Measurements from ENCODE around the gene MYADML2. TPM values are rescaled to one million over a fixed set of nuclear protein-coding genes. Genes with fewer than 3 reads are reported as not detected.

The MYADML2 gene
- total and polyA plus RNA-seq, 11 donors: 0.19 to 11.2 (median 3.9) TPM

- Histone ChIP-seq H3K4me1 (peaks cover 0 to 15% (median 7%) of the 10 kb centered on the region in 12 donors), H3K27me3 (peaks cover 0 to 19% (median 0%) of the 10 kb centered on the region in 9 donors), H3K9me3 (no peaks in the 10 kb centered on the region), H3K4me3 (no peak overlapping the region), H3K36me3 (peaks cover 0 to 69% (median 64%) of the 10 kb centered on the region in 9 donors), H3K27ac (no peak overlapping the region)
- TF ChIP-seq POLR2A (IDR thresholded peaks at IDR 0.05): no peak
- intact Hi-C loops (cut with DNase I): loop anchor here in 1 of 10 donors (5.0 kb wide), 1 partner anchor 52 kb away; no protein-coding TSS in a partner anchor
- peak in 1 of 5 donors; percentile 40 for DNase-seq
- ATAC-seq: no peak
- WGBS, 4 donors: 89 to 92% (median 91%) methylated on average over 9 of the region's 9 CpGs
Measured at GRCh38 chr17:81898885-81899284, 48.1 kb downstream of the MYADML2 start.

- Histone ChIP-seq H3K4me1 (peaks cover 0 to 15% (median 7%) of the 10 kb centered on the region in 12 donors), H3K36me3 (peaks cover 0 to 73% (median 64%) of the 10 kb centered on the region in 9 donors), H3K27me3 (peaks cover 0 to 19% (median 0%) of the 10 kb centered on the region in 9 donors), H3K9me3 (no peaks in the 10 kb centered on the region), H3K4me3 (no peak overlapping the region), H3K27ac (no peak overlapping the region)
- intact Hi-C loops (cut with DNase I): loop anchor here in 1 of 10 donors (5.0 kb wide), 1 partner anchor 51 kb away; no protein-coding TSS in a partner anchor
- DNase-seq: peak in 1 of 5 donors; percentile 41
- 87 to 90% (median 89%) methylated on average over 19 of the region's 19 CpGs for WGBS, 4 donors
- TF ChIP-seq, protein P1, sequence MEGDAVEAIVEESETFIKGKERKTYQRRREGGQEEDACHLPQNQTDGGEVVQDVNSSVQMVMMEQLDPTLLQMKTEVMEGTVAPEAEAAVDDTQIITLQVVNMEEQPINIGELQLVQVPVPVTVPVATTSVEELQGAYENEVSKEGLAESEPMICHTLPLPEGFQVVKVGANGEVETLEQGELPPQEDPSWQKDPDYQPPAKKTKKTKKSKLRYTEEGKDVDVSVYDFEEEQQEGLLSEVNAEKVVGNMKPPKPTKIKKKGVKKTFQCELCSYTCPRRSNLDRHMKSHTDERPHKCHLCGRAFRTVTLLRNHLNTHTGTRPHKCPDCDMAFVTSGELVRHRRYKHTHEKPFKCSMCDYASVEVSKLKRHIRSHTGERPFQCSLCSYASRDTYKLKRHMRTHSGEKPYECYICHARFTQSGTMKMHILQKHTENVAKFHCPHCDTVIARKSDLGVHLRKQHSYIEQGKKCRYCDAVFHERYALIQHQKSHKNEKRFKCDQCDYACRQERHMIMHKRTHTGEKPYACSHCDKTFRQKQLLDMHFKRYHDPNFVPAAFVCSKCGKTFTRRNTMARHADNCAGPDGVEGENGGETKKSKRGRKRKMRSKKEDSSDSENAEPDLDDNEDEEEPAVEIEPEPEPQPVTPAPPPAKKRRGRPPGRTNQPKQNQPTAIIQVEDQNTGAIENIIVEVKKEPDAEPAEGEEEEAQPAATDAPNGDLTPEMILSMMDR (IDR thresholded peaks at IDR 0.05): no peak
- no peak for TF ChIP-seq POLR2A (IDR thresholded peaks at IDR 0.05)
- no peak for ATAC-seq
Measured at GRCh38 chr17:81898029-81898866, 48.8 kb downstream of the MYADML2 start.

GRCh38 chr17:81895400-81895799, 51.6 kb downstream of the MYADML2 start:
- Histone ChIP-seq H3K36me3 (peaks cover 0 to 71% (median 63%) of the 10 kb centered on the region in 9 donors), H3K4me3 (no peak overlapping the region), H3K27me3 (no peaks in the 10 kb centered on the region), H3K4me1 (peaks cover 1 to 20% (median 11%) of the 10 kb centered on the region in 12 donors), H3K9me3 (no peaks in the 10 kb centered on the region), H3K27ac (no peak overlapping the region)
- TF ChIP-seq, protein P1 (IDR thresholded peaks at IDR 0.05): no peak
- no peak for TF ChIP-seq POLR2A (IDR thresholded peaks at IDR 0.05)
- no peak for ATAC-seq
- peak in 1 of 5 donors; percentile 29 for DNase-seq
- intact Hi-C loops (cut with DNase I): loop anchor here in 1 of 10 donors (5.0 kb wide), 1 partner anchor 48 kb away; no protein-coding TSS in a partner anchor
- 90 to 93% (median 91%) methylated on average over 11 of the region's 11 CpGs for WGBS, 4 donors

- DNase-seq (no peak), ATAC-seq (no peak)
- H3K9me3 ChIP-seq: no peaks in the 10 kb centered on the region
- no peaks in the 10 kb centered on the region for H3K27me3 ChIP-seq
- H3K4me3 ChIP-seq: peak overlapping the region; percentile 56 to 99 (median 94)
- peaks cover 7 to 31% (median 21%) of the 10 kb centered on the region in 12 donors for H3K4me1 ChIP-seq
- peak overlapping the region in 11 of 12 donors; percentile 69 to 97 (median 94) for H3K27ac ChIP-seq
- H3K36me3 ChIP-seq: peaks cover 0 to 70% (median 63%) of the 10 kb centered on the region in 9 donors
- intact Hi-C loops (cut with DNase I): loop anchor here in 1 of 10 donors (1.0 kb wide), 1 partner anchor 20 kb away; the partner anchor contains the start of gene PCYT2
- WGBS, 4 donors: 0 to 1% (median 0%) methylated on average over 13 to 40 of the region's 40 CpGs; no CpG with 5 or more reads in 1 of the 4 donors
- TF ChIP-seq, protein P1 (IDR thresholded peaks at IDR 0.05): no peak
- TF ChIP-seq POLR2A (IDR thresholded peaks at IDR 0.05): no peak
Measured at GRCh38 chr17:81891303-81891552, 55.8 kb downstream of the MYADML2 start.
